ENCODE data around the gene TCF7L2. TPM values are rescaled to one million over a fixed set of nuclear protein-coding genes. Genes with fewer than 3 reads are reported as not detected.

TCF7L2 gene
- total RNA-seq, 6 experiments from 2014 or later, result 14.6 to 18.1 (median 16.2) TPM

GRCh38 chr10:112988839-112989406, 38.9 kb downstream of the TCF7L2 start:
- H3K36me3 Mint-ChIP-seq (ENCODE audit: low read depth), result peaks cover 14% of the 10 kb centered on the region
- H3K27me3 Mint-ChIP-seq (ENCODE audit: insufficient read depth), result peaks cover 1% of the 10 kb centered on the region; the same call in 1 of the 2 replicates
- H3K4me3 Mint-ChIP-seq, result no peak overlapping the region
- TF ChIP-seq, protein P1, sequence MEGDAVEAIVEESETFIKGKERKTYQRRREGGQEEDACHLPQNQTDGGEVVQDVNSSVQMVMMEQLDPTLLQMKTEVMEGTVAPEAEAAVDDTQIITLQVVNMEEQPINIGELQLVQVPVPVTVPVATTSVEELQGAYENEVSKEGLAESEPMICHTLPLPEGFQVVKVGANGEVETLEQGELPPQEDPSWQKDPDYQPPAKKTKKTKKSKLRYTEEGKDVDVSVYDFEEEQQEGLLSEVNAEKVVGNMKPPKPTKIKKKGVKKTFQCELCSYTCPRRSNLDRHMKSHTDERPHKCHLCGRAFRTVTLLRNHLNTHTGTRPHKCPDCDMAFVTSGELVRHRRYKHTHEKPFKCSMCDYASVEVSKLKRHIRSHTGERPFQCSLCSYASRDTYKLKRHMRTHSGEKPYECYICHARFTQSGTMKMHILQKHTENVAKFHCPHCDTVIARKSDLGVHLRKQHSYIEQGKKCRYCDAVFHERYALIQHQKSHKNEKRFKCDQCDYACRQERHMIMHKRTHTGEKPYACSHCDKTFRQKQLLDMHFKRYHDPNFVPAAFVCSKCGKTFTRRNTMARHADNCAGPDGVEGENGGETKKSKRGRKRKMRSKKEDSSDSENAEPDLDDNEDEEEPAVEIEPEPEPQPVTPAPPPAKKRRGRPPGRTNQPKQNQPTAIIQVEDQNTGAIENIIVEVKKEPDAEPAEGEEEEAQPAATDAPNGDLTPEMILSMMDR (IDR thresholded peaks at IDR 0.05), result no peak
- H3K4me1 Mint-ChIP-seq (ENCODE audit: low read depth), result peaks cover 45% of the 10 kb centered on the region
- no peak for DNase-seq
- no peak overlapping the region for H3K27ac Mint-ChIP-seq
- no peaks in the 10 kb centered on the region for H3K9me3 Mint-ChIP-seq

- TF ChIP-seq, protein P1 (IDR thresholded peaks at IDR 0.05), result no peak
- Mint-ChIP-seq H3K27ac (no peak overlapping the region), H3K4me3 (no peak overlapping the region), H3K27me3 (ENCODE audit: insufficient read depth) (peaks cover 1% of the 10 kb centered on the region; the same call in 1 of the 2 replicates), H3K36me3 (ENCODE audit: low read depth) (peaks cover 20% of the 10 kb centered on the region), H3K4me1 (ENCODE audit: low read depth) (peaks cover 43% of the 10 kb centered on the region), H3K9me3 (no peaks in the 10 kb centered on the region)
- DNase-seq, result no peak
Observed at GRCh38 chr10:112989826-112990225, 39.8 kb downstream of the TCF7L2 start.

DNA sequence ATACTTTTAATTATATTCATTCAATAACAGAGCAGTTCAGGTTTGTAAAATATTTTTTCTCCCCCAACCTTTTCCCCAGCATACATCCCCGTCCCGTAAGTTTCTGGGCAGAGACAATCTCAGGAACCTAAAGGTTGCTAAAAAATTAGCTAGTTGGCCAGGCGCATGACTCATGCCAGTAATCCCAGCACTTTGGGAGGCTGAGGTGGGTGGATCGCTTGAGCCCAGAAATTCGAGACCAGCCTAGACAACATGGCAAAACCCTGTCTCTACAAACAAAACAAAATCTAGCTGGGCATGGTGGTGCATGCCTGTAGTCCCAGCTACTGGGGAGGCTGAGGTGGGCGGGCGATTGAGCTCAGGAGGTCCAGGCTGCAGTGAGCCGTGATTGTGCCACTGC, 40.2 kb downstream of the TCF7L2 start:
- H3K9me3 Mint-ChIP-seq, result no peaks in the 10 kb centered on the region
- no peak overlapping the region for H3K4me3 Mint-ChIP-seq
- TF ChIP-seq, protein P1 (IDR thresholded peaks at IDR 0.05), result no peak
- H3K27ac Mint-ChIP-seq, result no peak overlapping the region
- H3K4me1 Mint-ChIP-seq (ENCODE audit: low read depth), result peaks cover 38% of the 10 kb centered on the region
- H3K27me3 Mint-ChIP-seq (ENCODE audit: insufficient read depth), result peaks cover 1% of the 10 kb centered on the region; the same call in 1 of the 2 replicates
- H3K36me3 Mint-ChIP-seq (ENCODE audit: low read depth), result peaks cover 20% of the 10 kb centered on the region
- DNase-seq, result no peak

GRCh38 chr10:112991888-112992491, 41.9 kb downstream of the TCF7L2 start:
- H3K4me1 Mint-ChIP-seq (ENCODE audit: low read depth), result peaks cover 26% of the 10 kb centered on the region
- H3K27ac Mint-ChIP-seq, result no peak overlapping the region
- TF ChIP-seq, protein P1 (IDR thresholded peaks at IDR 0.05), result no peak
- H3K27me3 Mint-ChIP-seq (ENCODE audit: insufficient read depth), result peaks cover 1% of the 10 kb centered on the region; the same call in 1 of the 2 replicates
- DNase-seq, result no peak
- H3K9me3 Mint-ChIP-seq, result no peaks in the 10 kb centered on the region
- no peak overlapping the region for H3K4me3 Mint-ChIP-seq
- H3K36me3 Mint-ChIP-seq (ENCODE audit: low read depth), result peaks cover 30% of the 10 kb centered on the region

GRCh38 chr10:112996462-112996861, 46.4 kb downstream of the TCF7L2 start:
- H3K4me3 Mint-ChIP-seq, result no peak overlapping the region
- H3K36me3 Mint-ChIP-seq (ENCODE audit: low read depth), result peaks cover 23% of the 10 kb centered on the region
- no peak for DNase-seq
- H3K27me3 Mint-ChIP-seq (ENCODE audit: insufficient read depth), result peaks cover 1% of the 10 kb centered on the region; the same call in 1 of the 2 replicates
- peaks cover 36% of the 10 kb centered on the region for H3K4me1 Mint-ChIP-seq (ENCODE audit: low read depth)
- TF ChIP-seq, protein P1 (IDR thresholded peaks at IDR 0.05), result no peak
- no peak overlapping the region for H3K27ac Mint-ChIP-seq
- H3K9me3 Mint-ChIP-seq, result no peaks in the 10 kb centered on the region

Measured in HFFc6 (cell line).